Measurements from ENCODE around the gene GCC2. TPM values are rescaled to one million over a fixed set of nuclear protein-coding genes. Genes with fewer than 3 reads are reported as not detected.
"Not testable (repeated sequence)": the region's sequence is repeated elsewhere in the genome, so short reads cannot be mapped to it uniquely, and the experiment has no call there.

Gene GCC2
- total RNA-seq, 1 donor from 2014 or later: 75.9 TPM

DNA sequence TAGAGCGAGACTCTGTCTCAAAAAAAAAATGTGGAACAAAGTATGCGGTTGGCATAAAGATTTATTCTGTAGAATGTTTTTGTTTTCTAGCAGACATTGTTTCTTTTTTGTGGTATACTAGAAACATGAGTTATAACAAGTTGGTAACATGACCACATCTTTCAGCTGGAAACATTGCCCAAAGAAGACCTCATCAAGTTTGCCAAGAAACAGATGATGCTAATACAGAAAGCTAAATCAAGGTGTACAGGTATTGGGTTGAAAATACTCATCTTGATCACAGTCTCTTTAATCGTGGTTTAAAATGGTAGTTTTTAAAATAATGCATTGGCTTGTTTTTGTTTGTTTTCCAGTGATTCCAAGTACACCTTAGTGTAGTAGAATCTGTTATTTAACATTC is 1.9 kb downstream of the GCC2 start:
- peaks cover 15% of the 10 kb centered on the region for H3K4me1 ChIP-seq
- H3K79me2 ChIP-seq (ENCODE audit: low read depth): peaks cover 37% of the 10 kb centered on the region
- H3K27ac ChIP-seq: no peak overlapping the region
- no peaks in the 10 kb centered on the region for H3K9me3 ChIP-seq (ENCODE audit: low read depth)
- no peak overlapping the region for H3K27ac Mint-ChIP-seq
- no peak overlapping the region for H3K9ac ChIP-seq
- peaks cover 10% of the 10 kb centered on the region for H3F3A ChIP-seq (ENCODE audit: low read depth)
- H3K27me3 ChIP-seq: no peaks in the 10 kb centered on the region
- H3K36me3 ChIP-seq: peaks cover 16% of the 10 kb centered on the region
- H3K4me1 Mint-ChIP-seq: peaks cover 10% of the 10 kb centered on the region
- H3K27me3 Mint-ChIP-seq (ENCODE audit: insufficient read depth, low read depth): peaks cover 8% of the 10 kb centered on the region
- H3K4me3 ChIP-seq: no peak overlapping the region
- no peak overlapping the region for H3K4me2 ChIP-seq
- TF ChIP-seq, protein P1, sequence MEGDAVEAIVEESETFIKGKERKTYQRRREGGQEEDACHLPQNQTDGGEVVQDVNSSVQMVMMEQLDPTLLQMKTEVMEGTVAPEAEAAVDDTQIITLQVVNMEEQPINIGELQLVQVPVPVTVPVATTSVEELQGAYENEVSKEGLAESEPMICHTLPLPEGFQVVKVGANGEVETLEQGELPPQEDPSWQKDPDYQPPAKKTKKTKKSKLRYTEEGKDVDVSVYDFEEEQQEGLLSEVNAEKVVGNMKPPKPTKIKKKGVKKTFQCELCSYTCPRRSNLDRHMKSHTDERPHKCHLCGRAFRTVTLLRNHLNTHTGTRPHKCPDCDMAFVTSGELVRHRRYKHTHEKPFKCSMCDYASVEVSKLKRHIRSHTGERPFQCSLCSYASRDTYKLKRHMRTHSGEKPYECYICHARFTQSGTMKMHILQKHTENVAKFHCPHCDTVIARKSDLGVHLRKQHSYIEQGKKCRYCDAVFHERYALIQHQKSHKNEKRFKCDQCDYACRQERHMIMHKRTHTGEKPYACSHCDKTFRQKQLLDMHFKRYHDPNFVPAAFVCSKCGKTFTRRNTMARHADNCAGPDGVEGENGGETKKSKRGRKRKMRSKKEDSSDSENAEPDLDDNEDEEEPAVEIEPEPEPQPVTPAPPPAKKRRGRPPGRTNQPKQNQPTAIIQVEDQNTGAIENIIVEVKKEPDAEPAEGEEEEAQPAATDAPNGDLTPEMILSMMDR (IDR thresholded peaks at IDR 0.05): no peak
- TF ChIP-seq EZH2 (IDR thresholded peaks at IDR 0.05): no peak
- no peak for TF ChIP-seq EZH2phosphoT487 (IDR thresholded peaks at IDR 0.05)
- peaks cover 26% of the 10 kb centered on the region for H3K36me3 Mint-ChIP-seq
- no peak overlapping the region for H3K4me3 Mint-ChIP-seq
- H2AFZ ChIP-seq (replicated peaks): no peak overlapping the region
- H4K20me1 ChIP-seq (ENCODE audit: low read depth): no peaks in the 10 kb centered on the region
- no peaks in the 10 kb centered on the region for H3K9me3 Mint-ChIP-seq
- DNase-seq (ENCODE audit: low spot score): no peak

DNA sequence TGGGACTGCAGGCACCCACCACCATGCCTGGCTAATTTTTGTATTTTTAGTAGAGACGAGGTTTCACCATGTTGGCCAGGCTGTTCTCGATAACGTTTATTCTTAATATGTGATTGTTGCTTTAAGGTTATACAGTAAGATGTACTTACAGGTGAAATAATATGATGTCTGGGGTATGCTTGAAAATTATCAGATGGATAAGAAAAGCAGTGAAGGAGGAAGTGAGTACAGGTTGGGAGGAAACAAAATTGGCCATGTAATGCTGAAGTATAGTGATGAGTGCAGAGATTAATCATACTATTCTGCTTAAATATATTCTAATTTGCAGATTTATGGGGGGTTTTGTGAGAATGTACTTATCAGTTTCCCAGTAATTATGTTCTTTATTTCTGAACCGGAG is 3.0 kb downstream of the GCC2 start:
- peaks cover 48% of the 10 kb centered on the region for H3K79me2 ChIP-seq (ENCODE audit: low read depth)
- no peak overlapping the region for H3K4me3 Mint-ChIP-seq
- no peak for DNase-seq (ENCODE audit: low spot score)
- H3K9me3 Mint-ChIP-seq: peaks cover 4% of the 10 kb centered on the region
- no peak overlapping the region for H2AFZ ChIP-seq (replicated peaks)
- H3F3A ChIP-seq (ENCODE audit: low read depth): peaks cover 10% of the 10 kb centered on the region
- no peaks in the 10 kb centered on the region for H3K9me3 ChIP-seq (ENCODE audit: low read depth)
- H3K27ac ChIP-seq: no peak overlapping the region
- no peak overlapping the region for H3K4me3 ChIP-seq
- peaks cover 15% of the 10 kb centered on the region for H3K4me1 ChIP-seq
- H3K4me1 Mint-ChIP-seq: peaks cover 10% of the 10 kb centered on the region
- TF ChIP-seq, protein P1 (IDR thresholded peaks at IDR 0.05): no peak
- TF ChIP-seq EZH2phosphoT487 (IDR thresholded peaks at IDR 0.05) (no peak), EZH2 (IDR thresholded peaks at IDR 0.05) (no peak)
- H3K9ac ChIP-seq: no peak overlapping the region
- no peak overlapping the region for H3K4me2 ChIP-seq
- H3K27me3 Mint-ChIP-seq (ENCODE audit: insufficient read depth, low read depth): peaks cover 8% of the 10 kb centered on the region
- no peaks in the 10 kb centered on the region for H4K20me1 ChIP-seq (ENCODE audit: low read depth)
- peaks cover 19% of the 10 kb centered on the region for H3K36me3 ChIP-seq
- H3K27me3 ChIP-seq: no peaks in the 10 kb centered on the region
- H3K36me3 Mint-ChIP-seq: peaks cover 34% of the 10 kb centered on the region
- no peak overlapping the region for H3K27ac Mint-ChIP-seq

DNA sequence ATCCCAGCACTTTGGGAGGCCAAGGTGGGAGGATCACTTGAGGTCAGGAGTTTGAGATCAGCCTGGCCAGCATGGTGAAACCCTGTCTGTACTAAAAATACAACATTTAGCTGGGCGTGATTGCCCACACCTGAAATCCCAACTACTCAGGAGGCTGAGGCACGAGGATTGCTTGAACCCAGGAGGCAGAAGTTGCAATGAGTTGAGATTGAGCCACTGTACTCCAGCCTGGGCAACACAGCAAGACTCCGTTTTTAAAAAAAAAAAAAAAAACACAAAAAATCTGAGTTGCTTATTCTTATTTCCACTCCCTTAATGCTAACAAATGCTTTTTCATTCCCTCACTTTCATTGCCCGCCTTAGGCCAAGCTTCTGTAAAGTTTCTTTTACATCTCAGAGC is 4.5 kb downstream of the GCC2 start:
- H3K9me3 ChIP-seq (ENCODE audit: low read depth); H3K4me2 ChIP-seq; H3K4me3 Mint-ChIP-seq; H3K27ac Mint-ChIP-seq; H3F3A ChIP-seq (ENCODE audit: low read depth); H4K20me1 ChIP-seq (ENCODE audit: low read depth); H3K9ac ChIP-seq; H3K4me3 ChIP-seq; H3K27me3 Mint-ChIP-seq (ENCODE audit: insufficient read depth, low read depth); H3K27ac ChIP-seq; H2AFZ ChIP-seq (replicated peaks); DNase-seq (ENCODE audit: low spot score); H3K27me3 ChIP-seq; H3K4me1 ChIP-seq: not testable (repeated sequence)
- Mint-ChIP-seq H3K36me3 (peaks cover 49% of the 10 kb centered on the region), H3K4me1 (peaks cover 10% of the 10 kb centered on the region), H3K9me3 (peaks cover 17% of the 10 kb centered on the region)
- Histone ChIP-seq H3K79me2 (ENCODE audit: low read depth) (peaks cover 64% of the 10 kb centered on the region), H3K36me3 (peaks cover 29% of the 10 kb centered on the region)

DNA sequence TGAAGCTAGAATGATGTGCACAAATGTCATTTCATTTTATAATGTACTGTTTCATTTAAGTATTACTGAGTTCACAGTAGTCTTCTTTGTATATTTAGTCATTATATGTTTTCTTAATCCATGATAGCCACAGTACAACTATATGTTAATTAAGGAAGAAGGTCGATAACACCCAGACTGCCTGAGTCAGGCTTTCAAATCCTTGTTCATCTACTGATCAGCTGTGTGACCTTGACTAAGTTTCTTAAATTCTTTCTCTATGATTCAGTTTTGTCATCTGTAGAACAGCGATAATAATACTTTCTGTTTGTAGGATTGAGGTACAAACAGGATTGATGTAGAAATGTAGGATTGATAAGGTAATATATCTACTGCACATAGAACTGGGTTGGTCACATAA is 5.4 kb downstream of the GCC2 start:
- Histone ChIP-seq H3K4me1 (peaks cover 8% of the 10 kb centered on the region), H3F3A (ENCODE audit: low read depth) (no peaks in the 10 kb centered on the region), H3K27ac (no peak overlapping the region), H2AFZ (replicated peaks) (no peak overlapping the region), H3K27me3 (no peaks in the 10 kb centered on the region), H3K4me2 (no peak overlapping the region), H3K9me3 (ENCODE audit: low read depth) (no peaks in the 10 kb centered on the region), H3K79me2 (ENCODE audit: low read depth) (peaks cover 69% of the 10 kb centered on the region), H4K20me1 (ENCODE audit: low read depth) (no peaks in the 10 kb centered on the region), H3K4me3 (no peak overlapping the region), H3K9ac (no peak overlapping the region), H3K36me3 (peaks cover 34% of the 10 kb centered on the region)
- H3K27me3 Mint-ChIP-seq (ENCODE audit: insufficient read depth, low read depth): peaks cover 4% of the 10 kb centered on the region
- peaks cover 9% of the 10 kb centered on the region for H3K4me1 Mint-ChIP-seq
- TF ChIP-seq, protein P1 (IDR thresholded peaks at IDR 0.05): no peak
- TF ChIP-seq EZH2 (IDR thresholded peaks at IDR 0.05): no peak
- no peak for TF ChIP-seq EZH2phosphoT487 (IDR thresholded peaks at IDR 0.05)
- no peak overlapping the region for H3K27ac Mint-ChIP-seq
- H3K9me3 Mint-ChIP-seq: peaks cover 24% of the 10 kb centered on the region
- H3K36me3 Mint-ChIP-seq: peaks cover 58% of the 10 kb centered on the region
- no peak for DNase-seq (ENCODE audit: low spot score)
- no peak overlapping the region for H3K4me3 Mint-ChIP-seq
